SK-N-MC (cell line): Measurements from ENCODE around the gene DLG2.

ENCODE experiments used
- EZH2 ChIP-seq: fragments of 200-600 bp; sonication (generic); IDR thresholded peaks from one replicate; pipeline ENCODE4 v1.6.1; 2017; ENCODE audit warnings: antibody characterized with exemption
- POLR2AphosphoS5 ChIP-seq: IDR thresholded peaks from 2 replicates; pipeline ENCODE4 v1.6.1; 2012; ENCODE audit warnings: mild to moderate bottlenecking, low read depth, low read length, borderline replicate concordance

GRCh38 chr11:85299258-85299942 is 327.7 kb downstream of the DLG2 start:
- TF ChIP-seq EZH2 (no peak), POLR2AphosphoS5 (no peak)
